H7 (cell line): Measurements from ENCODE around the gene TRIM63. TPM values are rescaled to one million over a fixed set of nuclear protein-coding genes. Genes with fewer than 3 reads are reported as not detected.

Experiments
- DNase-seq: peaks from one replicate; pipeline ENCODE4 v3.0.0; 2012
- H3K27me3 ChIP-seq: 2 replicates; pipeline ENCODE4 v1.6.0; 2011; ENCODE audit warnings: mild to moderate bottlenecking, low read length; ENCODE audit not compliant: control insufficient read depth, insufficient read depth
- H3K36me3 ChIP-seq: replicated peaks from 2 replicates; pipeline ENCODE4 v1.5.1; 2011; ENCODE audit warnings: low read length; ENCODE audit not compliant: control insufficient read depth, insufficient read depth
- H3K4me3 ChIP-seq: 2 replicates; pipeline ENCODE4 v1.5.1; 2011; ENCODE audit warnings: low read depth, mild to moderate bottlenecking, control low read depth, low read length, moderate library complexity; ENCODE audit not compliant: insufficient read depth
- total RNA-seq: library from RNA; depleted of rRNA; stranded (reverse); fragments of >200 nt; shearing (Covaris generic); gene quantifications from 2 replicates; pipeline ENCODE4 v1.2.3, GENCODE V29; 2014; rRNA removed

TRIM63 gene
- total RNA-seq, 1 experiment from 2014 or later: 0.07 TPM

GRCh38 chr1:26015358-26015757 is 52.1 kb downstream of the TRIM63 start:
- H3K36me3 ChIP-seq: no peaks in the 10 kb centered on the region
- peak; percentile 45 for DNase-seq
- no peak overlapping the region for H3K4me3 ChIP-seq
- no peaks in the 10 kb centered on the region for H3K27me3 ChIP-seq

GRCh38 chr1:26014179-26014578 is 53.3 kb downstream of the TRIM63 start:
- Histone ChIP-seq H3K27me3 (no peaks in the 10 kb centered on the region), H3K4me3 (no peak overlapping the region), H3K36me3 (no peaks in the 10 kb centered on the region)
- DNase-seq: no peak

GRCh38 chr1:26012864-26013263 is 54.6 kb downstream of the TRIM63 start:
- no peak for DNase-seq
- no peak overlapping the region for H3K4me3 ChIP-seq

GRCh38 chr1:26010825-26011224 is 56.6 kb downstream of the TRIM63 start:
- Histone ChIP-seq H3K4me3 (no peak overlapping the region), H3K27me3 (no peaks in the 10 kb centered on the region), H3K36me3 (no peaks in the 10 kb centered on the region)
- DNase-seq: peak; percentile 83

More at GRCh38 chr1:26012864-26013263, 54.6 kb downstream of the TRIM63 start:
- H3K36me3 ChIP-seq: no peaks in the 10 kb centered on the region
- H3K27me3 ChIP-seq: no peaks in the 10 kb centered on the region

GRCh38 chr1:26009796-26010447 is 57.5 kb downstream of the TRIM63 start:
- DNase-seq: peak; percentile 82

GRCh38 chr1:26006710-26007109 is 60.7 kb downstream of the TRIM63 start:
- no peaks in the 10 kb centered on the region for H3K36me3 ChIP-seq
- no peak overlapping the region for H3K4me3 ChIP-seq
- no peaks in the 10 kb centered on the region for H3K27me3 ChIP-seq
- no peak for DNase-seq

More at GRCh38 chr1:26009796-26010447, 57.5 kb downstream of the TRIM63 start:
- no peaks in the 10 kb centered on the region for H3K36me3 ChIP-seq
- no peak overlapping the region for H3K4me3 ChIP-seq
- no peaks in the 10 kb centered on the region for H3K27me3 ChIP-seq

- DNase-seq: no peak
- Histone ChIP-seq H3K4me3 (no peak overlapping the region), H3K27me3 (no peaks in the 10 kb centered on the region), H3K36me3 (no peaks in the 10 kb centered on the region)
Observed at GRCh38 chr1:26005434-26006105, 61.9 kb downstream of the TRIM63 start.

- Histone ChIP-seq H3K36me3 (no peaks in the 10 kb centered on the region), H3K27me3 (no peaks in the 10 kb centered on the region; the same call in 1 of the 2 replicates), H3K4me3 (no peak overlapping the region)
- no peak for DNase-seq
Observed at GRCh38 chr1:26003756-26004155, 63.7 kb downstream of the TRIM63 start.

- Histone ChIP-seq H3K36me3 (no peaks in the 10 kb centered on the region), H3K27me3 (no peaks in the 10 kb centered on the region; the same call in 1 of the 2 replicates), H3K4me3 (no peak overlapping the region)
- DNase-seq: no peak
Observed at GRCh38 chr1:26003262-26003661, 64.2 kb downstream of the TRIM63 start.

Other genes starting within 250 kb of the TRIM63 start
- gene MTFR1L, start 247.7 kb downstream of the TRIM63 start, total RNA-seq: 36.8 and 38.8 TPM in 2 replicates
- 38.9 and 42.2 TPM in 2 replicates for gene AUNIP, start 208.2 kb downstream of the TRIM63 start, total RNA-seq
- gene PAQR7, start 191.9 kb downstream of the TRIM63 start, total RNA-seq: 7.9 and 8.2 TPM in 2 replicates
- 388 and 484 TPM in 2 replicates for gene STMN1, start 161.2 kb downstream of the TRIM63 start, total RNA-seq
- gene PAFAH2, start 69.6 kb downstream of the TRIM63 start, total RNA-seq: 11.1 and 13.0 TPM in 2 replicates
- gene EXTL1, start 45.9 kb downstream of the TRIM63 start, total RNA-seq: 0.38 and 1.1 TPM in 2 replicates
- gene SLC30A2, start 21.5 kb downstream of the TRIM63 start, total RNA-seq: 0.17 TPM in 1 of 2 replicates, not detected in the other
- gene PDIK1L, start 44.2 kb upstream of the TRIM63 start, total RNA-seq: 5.9 and 6.0 TPM in 2 replicates
- 1.00 and 2.7 TPM in 2 replicates for gene FAM110D, start 91.4 kb upstream of the TRIM63 start, total RNA-seq
- not detected in 2 replicates for gene C1orf232, start 101.3 kb upstream of the TRIM63 start, total RNA-seq
- gene ZNF593, start 102.3 kb upstream of the TRIM63 start, total RNA-seq: 32.8 and 59.0 TPM in 2 replicates
- gene ZNF593OS, start 104.2 kb upstream of the TRIM63 start, total RNA-seq: 0.22 TPM in 1 of 2 replicates, not detected in the other
- 21.7 and 23.1 TPM in 2 replicates for gene CNKSR1, start 109.9 kb upstream of the TRIM63 start, total RNA-seq
- gene CATSPER4, start 123.0 kb upstream of the TRIM63 start, total RNA-seq: 0.10 and 0.33 TPM in 2 replicates
- 60.1 and 69.7 TPM in 2 replicates for gene CEP85, start 166.6 kb upstream of the TRIM63 start, total RNA-seq
- 40.8 and 56.7 TPM in 2 replicates for gene SH3BGRL3, start 212.5 kb upstream of the TRIM63 start, total RNA-seq
- 13.4 and 14.6 TPM in 2 replicates for gene UBXN11, start 239.0 kb upstream of the TRIM63 start, total RNA-seq